Measurements from ENCODE around the gene SHB. TPM values are rescaled to one million over a fixed set of nuclear protein-coding genes. Genes with fewer than 3 reads are reported as not detected.

Gene SHB
- total RNA-seq, 2 donors from 2014 or later, result 25.2 to 29.3 TPM

DNA sequence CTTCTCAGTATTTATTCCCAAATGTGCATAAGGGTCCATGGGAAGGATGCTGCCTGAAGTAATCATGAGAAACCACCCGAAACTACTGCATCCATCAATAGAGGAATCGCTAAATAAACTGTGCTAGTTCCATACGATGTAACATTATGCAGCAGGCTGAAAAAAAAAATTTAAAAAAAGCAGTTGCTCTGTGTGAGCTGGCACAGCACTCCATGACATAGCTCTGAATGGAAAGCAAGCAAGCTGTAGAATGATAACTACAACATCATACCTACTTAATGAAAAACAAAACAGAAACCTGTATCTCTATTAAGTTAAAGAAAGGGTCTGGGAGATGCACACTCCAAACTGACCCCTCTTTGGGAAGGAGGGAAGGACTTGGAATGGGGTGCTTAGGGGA lies 49.3 kb downstream of the SHB start:
- ATAC-seq, result no peak
- no peak for TF ChIP-seq POLR2A (IDR thresholded peaks at IDR 0.05)
- TF ChIP-seq, protein P1, sequence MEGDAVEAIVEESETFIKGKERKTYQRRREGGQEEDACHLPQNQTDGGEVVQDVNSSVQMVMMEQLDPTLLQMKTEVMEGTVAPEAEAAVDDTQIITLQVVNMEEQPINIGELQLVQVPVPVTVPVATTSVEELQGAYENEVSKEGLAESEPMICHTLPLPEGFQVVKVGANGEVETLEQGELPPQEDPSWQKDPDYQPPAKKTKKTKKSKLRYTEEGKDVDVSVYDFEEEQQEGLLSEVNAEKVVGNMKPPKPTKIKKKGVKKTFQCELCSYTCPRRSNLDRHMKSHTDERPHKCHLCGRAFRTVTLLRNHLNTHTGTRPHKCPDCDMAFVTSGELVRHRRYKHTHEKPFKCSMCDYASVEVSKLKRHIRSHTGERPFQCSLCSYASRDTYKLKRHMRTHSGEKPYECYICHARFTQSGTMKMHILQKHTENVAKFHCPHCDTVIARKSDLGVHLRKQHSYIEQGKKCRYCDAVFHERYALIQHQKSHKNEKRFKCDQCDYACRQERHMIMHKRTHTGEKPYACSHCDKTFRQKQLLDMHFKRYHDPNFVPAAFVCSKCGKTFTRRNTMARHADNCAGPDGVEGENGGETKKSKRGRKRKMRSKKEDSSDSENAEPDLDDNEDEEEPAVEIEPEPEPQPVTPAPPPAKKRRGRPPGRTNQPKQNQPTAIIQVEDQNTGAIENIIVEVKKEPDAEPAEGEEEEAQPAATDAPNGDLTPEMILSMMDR (IDR thresholded peaks at IDR 0.05), result no peak
- intact Hi-C loops (cut with DNase I), result loop anchor here (10.0 kb wide), 2 partner anchors 45 to 55 kb away; partner anchors contain the start of gene SHB
- 69 to 73% methylated on average over 3 of the region's 3 CpGs for WGBS, 2 donors
- Histone ChIP-seq H3K4me1 (peaks cover 77% of the 10 kb centered on the region), H3K27ac (peak overlapping the region in 3 of 4 donors; percentile 67 to 80 (median 76)), H3K36me3 (replicated peaks in 1 of 2; ENCODE audit: insufficient read depth in 1 of 2, low read depth in 2 of 2) (no peaks in the 10 kb centered on the region), H3K4me3 (no peak overlapping the region), H3K9me3 (no peaks in the 10 kb centered on the region), H3K27me3 (no peaks in the 10 kb centered on the region)
- DNase-seq, result no peak

DNA sequence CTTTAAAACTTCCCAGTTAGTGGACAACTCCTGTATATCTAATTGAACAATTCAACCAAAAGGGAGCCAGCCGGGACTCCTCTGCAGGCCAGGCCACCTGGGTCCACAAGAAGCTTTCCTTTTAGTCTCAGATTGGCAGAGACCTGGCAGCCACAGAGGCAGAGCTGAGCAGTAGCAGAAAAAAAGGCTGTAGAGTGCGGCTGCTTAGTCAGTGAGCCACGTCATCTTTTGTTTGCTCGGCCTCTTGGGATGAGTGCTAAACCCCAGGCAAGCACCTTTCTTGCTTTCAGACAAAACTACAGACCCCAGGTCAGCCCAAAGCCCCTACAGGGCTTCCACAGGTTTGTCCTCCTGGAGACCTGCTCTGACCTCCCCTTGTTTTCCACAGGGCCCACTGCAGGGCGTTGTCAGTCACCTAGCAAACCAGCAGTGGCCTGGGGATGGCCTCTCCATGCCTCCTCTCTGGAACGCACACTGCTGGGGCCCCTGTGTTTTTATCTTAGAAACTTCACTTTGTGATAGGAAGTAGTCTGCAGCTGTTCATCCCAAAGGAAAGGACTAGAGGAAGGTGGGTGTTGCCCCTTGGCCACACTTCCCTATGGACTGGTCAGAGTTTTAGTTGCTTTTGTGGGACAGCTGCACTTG lies 49.9 kb downstream of the SHB start:
- H3K4me3 ChIP-seq, result no peak overlapping the region
- DNase-seq (peak; percentile 63 to 86 (median 78)), ATAC-seq (peak; percentile 51)
- TF ChIP-seq, protein P1 (IDR thresholded peaks at IDR 0.05), result no peak
- TF ChIP-seq POLR2A (IDR thresholded peaks at IDR 0.05), result no peak
- no peaks in the 10 kb centered on the region for H3K36me3 ChIP-seq (replicated peaks in 1 of 2; ENCODE audit: insufficient read depth in 1 of 2, low read depth in 2 of 2)
- peak overlapping the region; percentile 67 to 81 (median 78) for H3K27ac ChIP-seq
- intact Hi-C loops (cut with DNase I), result loop anchor here (10.0 kb wide), 2 partner anchors 46 to 54 kb away; partner anchors contain the start of gene SHB
- WGBS, 2 donors, result 39 to 43% methylated on average over 6 of the region's 6 CpGs
- H3K4me1 ChIP-seq, result peaks cover 70% of the 10 kb centered on the region
- no peaks in the 10 kb centered on the region for H3K9me3 ChIP-seq
- H3K27me3 ChIP-seq, result no peaks in the 10 kb centered on the region

DNA sequence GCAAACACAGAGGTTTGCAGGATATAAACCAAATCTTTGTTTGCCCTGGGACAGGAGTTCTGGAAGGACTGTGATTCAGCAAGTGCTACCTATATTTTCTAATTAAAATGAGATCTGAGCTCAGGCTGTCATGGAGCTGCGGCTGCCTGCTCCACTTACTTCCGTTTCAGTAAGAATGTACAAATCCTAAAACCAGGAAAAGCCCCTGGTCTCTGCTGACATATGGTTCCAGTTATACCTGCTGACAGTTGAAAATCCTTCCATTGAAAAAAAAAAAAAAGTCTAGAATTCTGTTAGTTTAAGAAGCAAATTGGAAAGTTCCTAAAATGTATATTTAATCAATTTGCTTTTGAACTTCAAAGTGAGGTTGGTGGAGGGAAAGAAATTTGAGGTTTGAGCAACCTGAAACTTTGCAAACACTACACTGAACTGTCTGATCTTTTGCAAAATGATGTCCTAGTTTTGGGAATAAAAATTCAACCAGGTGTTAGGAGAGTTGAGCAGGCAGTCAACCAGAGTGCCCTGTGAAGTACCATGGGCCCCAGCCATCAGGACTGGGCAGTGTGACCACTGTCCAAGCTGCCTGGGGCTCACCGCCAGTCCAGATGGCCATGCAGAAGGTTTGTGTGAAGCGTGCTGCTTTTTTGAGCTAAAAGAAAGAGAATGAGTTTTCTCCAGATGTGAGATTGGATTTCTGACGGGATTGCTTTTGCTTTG lies 50.6 kb downstream of the SHB start:
- Histone ChIP-seq H3K9me3 (no peaks in the 10 kb centered on the region), H3K27ac (peak overlapping the region; percentile 67 to 81 (median 78)), H3K27me3 (no peaks in the 10 kb centered on the region), H3K36me3 (replicated peaks in 1 of 2; ENCODE audit: insufficient read depth in 1 of 2, low read depth in 2 of 2) (no peaks in the 10 kb centered on the region), H3K4me3 (no peak overlapping the region), H3K4me1 (peaks cover 64% of the 10 kb centered on the region)
- TF ChIP-seq, protein P1 (IDR thresholded peaks at IDR 0.05), result no peak
- no peak for TF ChIP-seq POLR2A (IDR thresholded peaks at IDR 0.05)
- ATAC-seq, result no peak
- 80 to 82% methylated on average over 5 of the region's 5 CpGs for WGBS, 2 donors
- intact Hi-C loops (cut with DNase I), result loop anchor here (10.0 kb wide), 2 partner anchors 46 to 54 kb away; partner anchors contain the start of gene SHB
- DNase-seq, result no peak

DNA sequence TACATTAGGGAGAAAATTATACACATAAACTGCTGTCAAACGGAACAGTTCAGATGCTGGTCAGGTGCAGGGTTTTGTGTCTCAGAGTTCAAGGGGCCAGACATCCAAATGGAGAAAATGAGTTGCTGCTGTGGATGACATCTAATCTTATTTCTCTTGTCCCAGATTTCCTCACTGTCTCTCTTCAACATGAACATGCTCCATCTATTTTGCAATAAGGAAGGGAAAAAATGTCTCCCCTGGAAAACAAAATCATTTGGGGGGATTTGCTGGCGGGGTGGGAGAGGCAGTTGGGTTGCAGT lies 51.2 kb downstream of the SHB start:
- no peaks in the 10 kb centered on the region for H3K27me3 ChIP-seq
- ATAC-seq (no peak), DNase-seq (no peak)
- WGBS, 2 donors, result 89 to 90% methylated on average over 2 of the region's 2 CpGs
- H3K4me1 ChIP-seq, result peaks cover 58% of the 10 kb centered on the region
- no peak for TF ChIP-seq POLR2A (IDR thresholded peaks at IDR 0.05)
- TF ChIP-seq, protein P1 (IDR thresholded peaks at IDR 0.05), result no peak
- no peaks in the 10 kb centered on the region for H3K9me3 ChIP-seq
- peak overlapping the region; percentile 33 to 80 (median 72) for H3K27ac ChIP-seq
- no peaks in the 10 kb centered on the region for H3K36me3 ChIP-seq (replicated peaks in 1 of 2; ENCODE audit: insufficient read depth in 1 of 2, low read depth in 2 of 2)
- intact Hi-C loops (cut with DNase I), result loop anchor here (10.0 kb wide), 2 partner anchors 47 to 53 kb away; partner anchors contain the start of gene SHB
- H3K4me3 ChIP-seq, result no peak overlapping the region

Data from body of pancreas (tissue), 4 donors.